HG02642 (cell line): ENCODE data around the gene FTSJ3.
A peak's percentile ranks its signal among the peaks of the same experiment; 100 is the strongest.
"Not testable (repeated sequence)": the region's sequence is repeated elsewhere in the genome, so short reads cannot be mapped to it uniquely, and the experiment has no call there.

Experiments used
- ATAC-seq: cut with Tn5 transposase; IDR thresholded peaks from one replicate; pipeline ENCODE4 v1.9.1; 2021; ENCODE audit warnings: mild to moderate bottlenecking; ENCODE audit not compliant: unreplicated experiment, poor library complexity

Gene FTSJ3

GRCh38 chr17:63827002-63827800 is at the start of gene FTSJ3, which contains the start of gene PSMC5:
FTSJ3 (minus strand) TSS chr17:63827663; CDS start chr17:63826902, 761 bp downstream.
PSMC5 (plus strand) TSS chr17:63827431; CDS start chr17:63827491, 60 bp downstream.
- ATAC-seq = peak; percentile 90

GRCh38 chr17:63874693-63875092 is 47.2 kb upstream of the FTSJ3 start:
- not testable (repeated sequence) for ATAC-seq

- not testable (repeated sequence) for ATAC-seq
Observed at GRCh38 chr17:63874061-63874626, 46.7 kb upstream of the FTSJ3 start.

- not testable (repeated sequence) for ATAC-seq
Observed at GRCh38 chr17:63873577-63873976, 46.1 kb upstream of the FTSJ3 start, which contains the start of gene CSH2. CSH2 (minus strand) TSS chr17:63873677; CDS start chr17:63873614, 63 bp downstream.

- ATAC-seq = not testable (repeated sequence)
Observed at GRCh38 chr17:63871646-63872365, 44.3 kb upstream of the FTSJ3 start.

GRCh38 chr17:63870292-63870665 is 42.8 kb upstream of the FTSJ3 start:
- not testable (repeated sequence) for ATAC-seq

GRCh38 chr17:63869491-63870291 is 42.2 kb upstream of the FTSJ3 start:
- ATAC-seq = not testable (repeated sequence)

- not testable (repeated sequence) for ATAC-seq
Observed at GRCh38 chr17:63866625-63867024, 39.2 kb upstream of the FTSJ3 start.

GRCh38 chr17:63859257-63859656 is 31.8 kb upstream of the FTSJ3 start:
- ATAC-seq = no peak

- not testable (repeated sequence) for ATAC-seq
Observed at GRCh38 chr17:63856425-63856824, 29.0 kb upstream of the FTSJ3 start.

- ATAC-seq = no peak
Observed at GRCh38 chr17:63855185-63855584, 27.7 kb upstream of the FTSJ3 start.

GRCh38 chr17:63854709-63855108 is 27.2 kb upstream of the FTSJ3 start:
- no peak for ATAC-seq

- ATAC-seq = no peak
Observed at GRCh38 chr17:63853260-63853659, 25.8 kb upstream of the FTSJ3 start.

- no peak for ATAC-seq
Observed at GRCh38 chr17:63850401-63850800, 22.9 kb upstream of the FTSJ3 start.

- peak; percentile 88 for ATAC-seq
Observed at GRCh38 chr17:63848834-63849689, 21.6 kb upstream of the FTSJ3 start.

GRCh38 chr17:63847525-63848249 is 20.2 kb upstream of the FTSJ3 start:
- ATAC-seq = no peak

GRCh38 chr17:63845509-63845908 is 18.0 kb upstream of the FTSJ3 start:
- no peak for ATAC-seq

GRCh38 chr17:63843910-63844677 is 16.6 kb upstream of the FTSJ3 start:
- no peak for ATAC-seq
